ENCODE data around the gene ATP5MG. TPM values are rescaled to one million over a fixed set of nuclear protein-coding genes. Genes with fewer than 3 reads are reported as not detected.

The ATP5MG gene
- total and polyA plus RNA-seq, 2 donors (not counting 1 experiment from before 2014, with no cell fraction given), result 118 to 142 TPM

DNA sequence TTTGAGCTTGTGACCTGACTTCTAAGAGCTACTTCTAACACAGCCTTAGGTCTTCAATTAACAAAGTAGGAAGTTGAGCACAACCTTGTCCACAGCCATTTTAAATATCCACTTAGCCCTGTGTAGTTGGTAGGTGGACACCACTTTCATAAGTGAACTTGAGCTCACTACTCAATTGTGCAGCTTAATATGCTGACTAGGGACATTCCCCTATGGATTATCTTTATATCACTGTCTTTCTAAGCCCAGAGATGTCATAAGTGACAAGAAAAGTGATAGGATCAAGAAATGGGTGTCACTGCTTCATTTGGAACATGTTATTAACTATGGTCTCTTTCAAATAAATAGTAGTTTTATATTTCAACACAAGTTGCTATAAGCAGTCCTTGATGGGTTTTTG, 4.0 kb upstream of the ATP5MG start:
- H3K36me3 ChIP-seq (replicated peaks in 1 of 2; ENCODE audit: control extremely low read depth in 1 of 2, control insufficient read depth in 1 of 2, extremely low read depth in 1 of 2, insufficient read depth in 2 of 2, low read length in 1 of 2), result peaks cover 16 to 44% of the 10 kb centered on the region in 2 experiments
- no peak overlapping the region for H3K9ac ChIP-seq (ENCODE audit: low read length)
- H2AFZ ChIP-seq (ENCODE audit: insufficient read depth, low read depth, low read length, poor library complexity, severe bottlenecking), result no peak overlapping the region
- H3K4me1 Mint-ChIP-seq, result peaks cover 34% of the 10 kb centered on the region
- ChIA-PET POLR2A (no interaction called here), CTCF (interaction anchor here (0.7 to 2.8 kb wide), 7 partner anchors 9 to 199 kb away, joined by 3 to 12 read pairs (median 7); no protein-coding TSS in a partner anchor)
- H3K4me3 ChIP-seq (ENCODE audit: control extremely low read depth in 1 of 5, extremely low read depth in 1 of 5, insufficient read depth in 1 of 5, low read depth in 2 of 5, low read length in 4 of 5), result no peak overlapping the region
- H3K27me3 Mint-ChIP-seq, result no peaks in the 10 kb centered on the region
- no peaks in the 10 kb centered on the region for H3K9me3 Mint-ChIP-seq (ENCODE audit: insufficient read depth)
- H3K27me3 ChIP-seq (replicated peaks in 1 of 4; ENCODE audit: control extremely low read depth in 1 of 4, control insufficient read depth in 3 of 4, insufficient read depth in 4 of 4, low read length in 3 of 4), result no peaks in the 10 kb centered on the region
- ATAC-seq (ENCODE audit: low read depth), result no peak
- H3K27ac Mint-ChIP-seq, result no peak overlapping the region
- no peak overlapping the region for H3K4me2 ChIP-seq (replicated peaks; ENCODE audit: low read depth, low read length, poor library complexity, severe bottlenecking)
- peaks cover 20 to 25% of the 10 kb centered on the region in 2 donors for H3K4me1 ChIP-seq (ENCODE audit: control insufficient read depth in 2 of 2, insufficient read depth in 2 of 2, low read length in 2 of 2)
- H3K9me3 ChIP-seq (ENCODE audit: control extremely low read depth in 1 of 3, control insufficient read depth in 2 of 3, insufficient read depth in 1 of 3, low read length in 2 of 3), result no peaks in the 10 kb centered on the region
- no peak for TF ChIP-seq EZH2 (IDR thresholded peaks at IDR 0.05; ENCODE audit: borderline replicate concordance, insufficient read depth, low read depth, low read length, poor library complexity, severe bottlenecking)
- TF ChIP-seq, protein P1, sequence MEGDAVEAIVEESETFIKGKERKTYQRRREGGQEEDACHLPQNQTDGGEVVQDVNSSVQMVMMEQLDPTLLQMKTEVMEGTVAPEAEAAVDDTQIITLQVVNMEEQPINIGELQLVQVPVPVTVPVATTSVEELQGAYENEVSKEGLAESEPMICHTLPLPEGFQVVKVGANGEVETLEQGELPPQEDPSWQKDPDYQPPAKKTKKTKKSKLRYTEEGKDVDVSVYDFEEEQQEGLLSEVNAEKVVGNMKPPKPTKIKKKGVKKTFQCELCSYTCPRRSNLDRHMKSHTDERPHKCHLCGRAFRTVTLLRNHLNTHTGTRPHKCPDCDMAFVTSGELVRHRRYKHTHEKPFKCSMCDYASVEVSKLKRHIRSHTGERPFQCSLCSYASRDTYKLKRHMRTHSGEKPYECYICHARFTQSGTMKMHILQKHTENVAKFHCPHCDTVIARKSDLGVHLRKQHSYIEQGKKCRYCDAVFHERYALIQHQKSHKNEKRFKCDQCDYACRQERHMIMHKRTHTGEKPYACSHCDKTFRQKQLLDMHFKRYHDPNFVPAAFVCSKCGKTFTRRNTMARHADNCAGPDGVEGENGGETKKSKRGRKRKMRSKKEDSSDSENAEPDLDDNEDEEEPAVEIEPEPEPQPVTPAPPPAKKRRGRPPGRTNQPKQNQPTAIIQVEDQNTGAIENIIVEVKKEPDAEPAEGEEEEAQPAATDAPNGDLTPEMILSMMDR (IDR thresholded peaks at IDR 0.05), result no peak
- DNase-seq, result no peak
- peaks cover 8% of the 10 kb centered on the region for H4K20me1 ChIP-seq (ENCODE audit: control insufficient read depth, insufficient read depth, low read length, poor library complexity, severe bottlenecking)
- H3K79me2 ChIP-seq (ENCODE audit: control insufficient read depth, insufficient read depth, low read length), result peaks cover 10% of the 10 kb centered on the region
- no peak overlapping the region for H3K4me3 Mint-ChIP-seq
- H3K27ac ChIP-seq (ENCODE audit: low read length in 2 of 2), result peak overlapping the region in 1 of 2 donors; percentile 88
- intact Hi-C loops (cut with micrococcal nuclease), result no loop called here

GRCh38 chr11:118398791-118399559, 2.4 kb upstream of the ATP5MG start:
- DNase-seq, result peak; percentile 78
- Histone ChIP-seq H3K4me3 (ENCODE audit: control extremely low read depth in 1 of 5, extremely low read depth in 1 of 5, insufficient read depth in 1 of 5, low read depth in 2 of 5, low read length in 4 of 5) (peak overlapping the region in 2 of 5 experiments; percentile 2 to 17), H3K27me3 (replicated peaks in 1 of 4; ENCODE audit: control extremely low read depth in 1 of 4, control insufficient read depth in 3 of 4, insufficient read depth in 4 of 4, low read length in 3 of 4) (no peaks in the 10 kb centered on the region), H3K9me3 (ENCODE audit: control extremely low read depth in 1 of 3, control insufficient read depth in 2 of 3, insufficient read depth in 1 of 3, low read length in 2 of 3) (no peaks in the 10 kb centered on the region), H3K36me3 (replicated peaks in 1 of 2; ENCODE audit: control extremely low read depth in 1 of 2, control insufficient read depth in 1 of 2, extremely low read depth in 1 of 2, insufficient read depth in 2 of 2, low read length in 1 of 2) (peaks cover 8 to 34% of the 10 kb centered on the region in 2 experiments), H4K20me1 (ENCODE audit: control insufficient read depth, insufficient read depth, low read length, poor library complexity, severe bottlenecking) (peaks cover 17% of the 10 kb centered on the region), H3K4me1 (ENCODE audit: control insufficient read depth in 2 of 2, insufficient read depth in 2 of 2, low read length in 2 of 2) (peaks cover 27 to 32% of the 10 kb centered on the region in 2 donors), H3K79me2 (ENCODE audit: control insufficient read depth, insufficient read depth, low read length) (peaks cover 25% of the 10 kb centered on the region), H2AFZ (ENCODE audit: insufficient read depth, low read depth, low read length, poor library complexity, severe bottlenecking) (peak overlapping the region; percentile 13), H3K4me2 (replicated peaks; ENCODE audit: low read depth, low read length, poor library complexity, severe bottlenecking) (peak overlapping the region; percentile 60), H3K9ac (ENCODE audit: low read length) (peak overlapping the region; percentile 41), H3K27ac (ENCODE audit: low read length in 2 of 2) (peak overlapping the region; percentile 74 to 88)
- ChIA-PET POLR2A (no interaction called here), CTCF (interaction anchor here (1.7 to 2.8 kb wide), 6 partner anchors 10 to 201 kb away, joined by 4 to 12 read pairs (median 7); no protein-coding TSS in a partner anchor)
- H3K27ac Mint-ChIP-seq, result peak overlapping the region; percentile 100
- intact Hi-C loops (cut with micrococcal nuclease), result no loop called here
- peaks cover 38% of the 10 kb centered on the region for H3K4me1 Mint-ChIP-seq
- H3K27me3 Mint-ChIP-seq, result no peaks in the 10 kb centered on the region
- WGBS (ENCODE audit: insufficient coverage), result 50% methylated on average over 2 of the region's 3 CpGs
- TF ChIP-seq EZH2 (IDR thresholded peaks at IDR 0.05; ENCODE audit: borderline replicate concordance, insufficient read depth, low read depth, low read length, poor library complexity, severe bottlenecking), result no peak
- TF ChIP-seq, protein P1 (IDR thresholded peaks at IDR 0.05), result no peak
- peak; percentile 26 for ATAC-seq (ENCODE audit: low read depth)
- peak overlapping the region; percentile 98 for H3K4me3 Mint-ChIP-seq
- H3K9me3 Mint-ChIP-seq (ENCODE audit: insufficient read depth), result no peaks in the 10 kb centered on the region
